ENCODE data around the gene CALM1. TPM values are rescaled to one million over a fixed set of nuclear protein-coding genes. Genes with fewer than 3 reads are reported as not detected.

Gene CALM1
- total RNA-seq, 1 donor from 2014 or later = 347 TPM

DNA sequence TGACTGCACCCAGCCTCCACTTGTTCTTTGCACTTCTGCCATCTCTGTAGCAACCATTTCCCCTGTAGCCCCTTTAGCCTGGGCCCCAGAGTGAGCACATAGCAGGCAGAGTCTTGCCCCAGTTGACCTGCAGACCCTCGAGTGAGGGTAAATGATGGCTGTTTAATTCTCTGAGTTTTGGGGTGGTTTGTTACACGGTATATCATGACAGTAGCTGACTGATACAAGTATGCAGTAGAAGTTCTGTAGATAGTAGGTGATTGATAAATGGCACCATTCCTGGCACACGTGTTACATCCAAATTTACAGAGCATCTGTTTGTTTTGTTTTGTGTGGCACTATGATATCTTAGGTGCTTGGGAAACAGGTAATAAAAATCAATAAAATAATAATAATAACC is 32.4 kb downstream of the CALM1 start:
- Mint-ChIP-seq H3K4me3 (ENCODE audit: unreplicated experiment) (no peak overlapping the region), H3K4me1 (ENCODE audit: low read depth, unreplicated experiment) (no peaks in the 10 kb centered on the region), H3K27ac (ENCODE audit: unreplicated experiment) (no peak overlapping the region), H3K27me3 (ENCODE audit: low read depth, unreplicated experiment) (peaks cover 27% of the 10 kb centered on the region), H3K36me3 (ENCODE audit: low read depth, unreplicated experiment) (no peaks in the 10 kb centered on the region), H3K9me3 (ENCODE audit: unreplicated experiment) (peaks cover 1% of the 10 kb centered on the region)
- TF ChIP-seq EZH2 (IDR thresholded peaks at IDR 0.05; ENCODE audit: insufficient read depth, low read length) = no peak
- TF ChIP-seq, protein P1, sequence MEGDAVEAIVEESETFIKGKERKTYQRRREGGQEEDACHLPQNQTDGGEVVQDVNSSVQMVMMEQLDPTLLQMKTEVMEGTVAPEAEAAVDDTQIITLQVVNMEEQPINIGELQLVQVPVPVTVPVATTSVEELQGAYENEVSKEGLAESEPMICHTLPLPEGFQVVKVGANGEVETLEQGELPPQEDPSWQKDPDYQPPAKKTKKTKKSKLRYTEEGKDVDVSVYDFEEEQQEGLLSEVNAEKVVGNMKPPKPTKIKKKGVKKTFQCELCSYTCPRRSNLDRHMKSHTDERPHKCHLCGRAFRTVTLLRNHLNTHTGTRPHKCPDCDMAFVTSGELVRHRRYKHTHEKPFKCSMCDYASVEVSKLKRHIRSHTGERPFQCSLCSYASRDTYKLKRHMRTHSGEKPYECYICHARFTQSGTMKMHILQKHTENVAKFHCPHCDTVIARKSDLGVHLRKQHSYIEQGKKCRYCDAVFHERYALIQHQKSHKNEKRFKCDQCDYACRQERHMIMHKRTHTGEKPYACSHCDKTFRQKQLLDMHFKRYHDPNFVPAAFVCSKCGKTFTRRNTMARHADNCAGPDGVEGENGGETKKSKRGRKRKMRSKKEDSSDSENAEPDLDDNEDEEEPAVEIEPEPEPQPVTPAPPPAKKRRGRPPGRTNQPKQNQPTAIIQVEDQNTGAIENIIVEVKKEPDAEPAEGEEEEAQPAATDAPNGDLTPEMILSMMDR (IDR thresholded peaks at IDR 0.05; ENCODE audit: insufficient read depth, low read depth, low read length) = no peak
- no peak for FAIRE-seq
- H3K4me2 ChIP-seq (ENCODE audit: low read length) = no peak overlapping the region
- H2AFZ ChIP-seq (ENCODE audit: low read depth, low read length) = no peak overlapping the region
- no peaks in the 10 kb centered on the region for H4K20me1 ChIP-seq (ENCODE audit: insufficient read depth, low read length)
- no peak overlapping the region for H3K9ac ChIP-seq (ENCODE audit: low read length)
- H3K36me3 ChIP-seq (ENCODE audit: insufficient read depth, low read length) = no peaks in the 10 kb centered on the region
- H3K4me1 ChIP-seq (ENCODE audit: insufficient read depth, low read length) = no peaks in the 10 kb centered on the region
- H3K9me3 ChIP-seq (ENCODE audit: insufficient read depth, low read depth, low read length) = peaks cover 3% of the 10 kb centered on the region
- H3K79me2 ChIP-seq (ENCODE audit: insufficient read depth, low read length) = no peaks in the 10 kb centered on the region
- no peak overlapping the region for H3K4me3 ChIP-seq (ENCODE audit: insufficient read depth, low read depth, low read length)
- peaks cover 3% of the 10 kb centered on the region for H3K27me3 ChIP-seq (ENCODE audit: insufficient read depth, low read length)
- H3K27ac ChIP-seq (ENCODE audit: low read depth, low read length) = no peak overlapping the region
- DNase-seq (ENCODE audit: low read depth) = no peak

DNA sequence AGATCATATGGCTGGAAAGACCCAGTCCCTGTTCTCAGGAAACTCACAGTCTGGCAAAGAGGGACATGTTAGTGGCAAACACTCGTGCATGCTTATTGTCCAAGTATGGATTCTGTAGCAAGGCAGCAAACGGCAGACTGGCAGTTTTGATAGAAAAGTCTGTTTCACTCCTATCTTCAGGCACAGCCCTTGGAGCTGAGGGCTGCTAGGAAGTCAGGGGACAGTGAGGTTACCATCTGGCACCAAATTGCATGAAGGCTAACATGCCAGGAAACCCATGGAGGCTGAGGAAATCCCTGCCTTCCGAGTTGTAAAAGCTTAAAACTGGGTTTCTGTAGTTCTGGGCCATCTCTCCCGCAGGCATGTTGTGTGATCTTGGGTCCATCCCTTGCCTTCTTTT is 32.9 kb downstream of the CALM1 start:
- H3K9me3 Mint-ChIP-seq (ENCODE audit: unreplicated experiment) = peaks cover 1% of the 10 kb centered on the region
- H3K27me3 Mint-ChIP-seq (ENCODE audit: low read depth, unreplicated experiment) = peaks cover 24% of the 10 kb centered on the region
- peaks cover 3% of the 10 kb centered on the region for H3K9me3 ChIP-seq (ENCODE audit: insufficient read depth, low read depth, low read length)
- H3K4me2 ChIP-seq (ENCODE audit: low read length) = no peak overlapping the region
- H3K4me1 ChIP-seq (ENCODE audit: insufficient read depth, low read length) = no peaks in the 10 kb centered on the region
- H3K27me3 ChIP-seq (ENCODE audit: insufficient read depth, low read length) = peaks cover 3% of the 10 kb centered on the region
- no peak overlapping the region for H3K4me3 Mint-ChIP-seq (ENCODE audit: unreplicated experiment)
- no peak overlapping the region for H2AFZ ChIP-seq (ENCODE audit: low read depth, low read length)
- DNase-seq (ENCODE audit: low read depth) (no peak), FAIRE-seq (no peak)
- no peak overlapping the region for H3K4me3 ChIP-seq (ENCODE audit: insufficient read depth, low read depth, low read length)
- H3K79me2 ChIP-seq (ENCODE audit: insufficient read depth, low read length) = no peaks in the 10 kb centered on the region
- TF ChIP-seq, protein P1 (IDR thresholded peaks at IDR 0.05; ENCODE audit: insufficient read depth, low read depth, low read length) = no peak
- no peak for TF ChIP-seq EZH2 (IDR thresholded peaks at IDR 0.05; ENCODE audit: insufficient read depth, low read length)
- no peaks in the 10 kb centered on the region for H3K4me1 Mint-ChIP-seq (ENCODE audit: low read depth, unreplicated experiment)
- H3K36me3 Mint-ChIP-seq (ENCODE audit: low read depth, unreplicated experiment) = no peaks in the 10 kb centered on the region
- H3K27ac Mint-ChIP-seq (ENCODE audit: unreplicated experiment) = no peak overlapping the region
- no peaks in the 10 kb centered on the region for H3K36me3 ChIP-seq (ENCODE audit: insufficient read depth, low read length)
- no peaks in the 10 kb centered on the region for H4K20me1 ChIP-seq (ENCODE audit: insufficient read depth, low read length)
- H3K9ac ChIP-seq (ENCODE audit: low read length) = no peak overlapping the region
- H3K27ac ChIP-seq (ENCODE audit: low read depth, low read length) = no peak overlapping the region

DNA sequence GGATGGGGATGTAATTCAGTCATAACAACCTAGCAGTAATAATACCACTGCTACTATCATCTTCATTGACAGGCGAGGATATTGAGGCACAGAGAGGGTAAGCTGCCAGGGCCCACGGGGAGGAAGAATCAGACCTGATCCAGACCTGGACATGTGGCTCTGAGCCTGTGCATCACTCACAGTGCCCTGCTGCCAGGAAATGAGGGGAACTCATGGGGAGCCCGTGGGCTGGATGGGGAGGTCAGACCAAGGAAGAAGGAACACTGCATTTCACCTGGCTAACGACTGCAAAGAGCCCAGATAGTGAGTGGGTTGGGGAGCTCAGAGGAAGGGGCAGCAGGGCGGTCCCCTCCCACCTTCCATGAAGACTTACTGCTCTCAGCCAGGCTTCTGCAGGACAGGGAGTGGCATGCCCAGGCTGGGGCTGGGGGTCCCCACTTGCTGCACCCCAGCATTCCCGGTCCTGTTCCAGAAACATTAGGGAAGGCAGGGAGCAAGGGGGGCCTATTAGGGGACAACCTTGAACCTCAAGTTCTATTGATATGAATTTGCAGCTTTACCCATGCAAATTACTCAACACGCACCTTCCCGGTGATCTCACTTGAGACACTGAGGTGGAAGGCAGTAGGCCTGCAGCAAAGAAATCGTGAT is 37.7 kb downstream of the CALM1 start:
- no peak for DNase-seq (ENCODE audit: low read depth)
- peaks cover 28% of the 10 kb centered on the region for H3K27me3 Mint-ChIP-seq (ENCODE audit: low read depth, unreplicated experiment)
- H3K9me3 Mint-ChIP-seq (ENCODE audit: unreplicated experiment) = no peaks in the 10 kb centered on the region
- H3K36me3 ChIP-seq (ENCODE audit: insufficient read depth, low read length) = no peaks in the 10 kb centered on the region
- no peak overlapping the region for H2AFZ ChIP-seq (ENCODE audit: low read depth, low read length)
- no peaks in the 10 kb centered on the region for H3K79me2 ChIP-seq (ENCODE audit: insufficient read depth, low read length)
- peaks cover 3% of the 10 kb centered on the region for H3K27me3 ChIP-seq (ENCODE audit: insufficient read depth, low read length)
- H3K27ac ChIP-seq (ENCODE audit: low read depth, low read length) = no peak overlapping the region
- no peaks in the 10 kb centered on the region for H3K4me1 ChIP-seq (ENCODE audit: insufficient read depth, low read length)
- no peak overlapping the region for H3K27ac Mint-ChIP-seq (ENCODE audit: unreplicated experiment)
- no peak overlapping the region for H3K4me2 ChIP-seq (ENCODE audit: low read length)
- H3K9me3 ChIP-seq (ENCODE audit: insufficient read depth, low read depth, low read length) = no peaks in the 10 kb centered on the region
- FAIRE-seq = no peak
- no peaks in the 10 kb centered on the region for H4K20me1 ChIP-seq (ENCODE audit: insufficient read depth, low read length)
- no peaks in the 10 kb centered on the region for H3K36me3 Mint-ChIP-seq (ENCODE audit: low read depth, unreplicated experiment)
- no peak overlapping the region for H3K4me3 Mint-ChIP-seq (ENCODE audit: unreplicated experiment)
- H3K9ac ChIP-seq (ENCODE audit: low read length) = no peak overlapping the region
- TF ChIP-seq, protein P1 (IDR thresholded peaks at IDR 0.05; ENCODE audit: insufficient read depth, low read depth, low read length) = no peak
- no peak for TF ChIP-seq EZH2 (IDR thresholded peaks at IDR 0.05; ENCODE audit: insufficient read depth, low read length)
- no peak overlapping the region for H3K4me3 ChIP-seq (ENCODE audit: insufficient read depth, low read depth, low read length)
- no peaks in the 10 kb centered on the region for H3K4me1 Mint-ChIP-seq (ENCODE audit: low read depth, unreplicated experiment)

All from astrocyte (in vitro differentiated cells and primary cell).